Cardiac fibroblast (primary cell): Measurements from ENCODE around the gene ORC2.

Source experiments
- DNase-seq, 2 donors: peaks; one replicate each; pipeline versions ENCODE4 v3.0.0 to v3.0.0-alpha.2; 2010; ENCODE audit warnings: low read depth in 2 of 2
- H3K4me3 ChIP-seq, 2 donors: replicated peaks in 1 of 2; 1 replicate in 1 of 2; 2 replicates in 1 of 2; pipeline ENCODE4 v1.5.1; 2011; ENCODE audit warnings: low read depth in 2 of 2, low read length in 2 of 2, mild to moderate bottlenecking in 2 of 2, moderate library complexity in 1 of 2
- TF ChIP-seq, protein P1 (sequence below): IDR thresholded peaks from one replicate; pipeline ENCODE4 v1.5.1; 2011; ENCODE audit warnings: low read depth, mild to moderate bottlenecking, low read length, inconsistent platforms

The ORC2 gene

DNA sequence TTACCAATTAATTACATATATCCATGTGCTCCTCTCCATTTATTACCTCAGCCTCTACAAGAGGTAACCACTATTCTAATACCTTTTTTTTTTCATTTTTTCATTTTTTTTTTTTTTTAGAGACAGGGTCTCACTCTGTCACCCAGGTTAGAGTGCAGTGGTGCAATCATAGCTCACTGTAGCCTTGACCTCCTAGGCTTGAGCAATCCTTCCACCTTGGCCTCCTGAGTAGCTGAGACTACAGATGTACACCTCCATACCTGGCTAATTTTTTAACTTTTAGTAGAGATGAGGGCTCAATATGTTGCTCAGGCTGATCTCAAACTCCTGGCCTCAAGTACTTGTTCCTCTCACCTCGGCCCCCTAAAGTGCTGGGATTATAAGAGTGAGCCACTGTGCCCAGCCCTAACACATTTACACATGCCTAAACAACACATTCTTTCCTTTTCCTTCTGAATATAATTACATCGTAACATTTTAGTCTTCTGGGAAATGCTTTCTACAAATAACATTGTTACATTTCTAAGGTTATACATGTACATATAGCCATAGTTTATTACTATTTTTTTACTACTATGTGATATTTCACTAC, 85.1 kb downstream of the ORC2 start:
- DNase-seq = no peak
- no peak overlapping the region for H3K4me3 ChIP-seq
- TF ChIP-seq, protein P1, sequence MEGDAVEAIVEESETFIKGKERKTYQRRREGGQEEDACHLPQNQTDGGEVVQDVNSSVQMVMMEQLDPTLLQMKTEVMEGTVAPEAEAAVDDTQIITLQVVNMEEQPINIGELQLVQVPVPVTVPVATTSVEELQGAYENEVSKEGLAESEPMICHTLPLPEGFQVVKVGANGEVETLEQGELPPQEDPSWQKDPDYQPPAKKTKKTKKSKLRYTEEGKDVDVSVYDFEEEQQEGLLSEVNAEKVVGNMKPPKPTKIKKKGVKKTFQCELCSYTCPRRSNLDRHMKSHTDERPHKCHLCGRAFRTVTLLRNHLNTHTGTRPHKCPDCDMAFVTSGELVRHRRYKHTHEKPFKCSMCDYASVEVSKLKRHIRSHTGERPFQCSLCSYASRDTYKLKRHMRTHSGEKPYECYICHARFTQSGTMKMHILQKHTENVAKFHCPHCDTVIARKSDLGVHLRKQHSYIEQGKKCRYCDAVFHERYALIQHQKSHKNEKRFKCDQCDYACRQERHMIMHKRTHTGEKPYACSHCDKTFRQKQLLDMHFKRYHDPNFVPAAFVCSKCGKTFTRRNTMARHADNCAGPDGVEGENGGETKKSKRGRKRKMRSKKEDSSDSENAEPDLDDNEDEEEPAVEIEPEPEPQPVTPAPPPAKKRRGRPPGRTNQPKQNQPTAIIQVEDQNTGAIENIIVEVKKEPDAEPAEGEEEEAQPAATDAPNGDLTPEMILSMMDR = no peak

- TF ChIP-seq, protein P1 = no peak
- DNase-seq = no peak
- H3K4me3 ChIP-seq = no peak overlapping the region
Observed at GRCh38 chr2:200877443-200877842, 86.0 kb downstream of the ORC2 start.

DNA sequence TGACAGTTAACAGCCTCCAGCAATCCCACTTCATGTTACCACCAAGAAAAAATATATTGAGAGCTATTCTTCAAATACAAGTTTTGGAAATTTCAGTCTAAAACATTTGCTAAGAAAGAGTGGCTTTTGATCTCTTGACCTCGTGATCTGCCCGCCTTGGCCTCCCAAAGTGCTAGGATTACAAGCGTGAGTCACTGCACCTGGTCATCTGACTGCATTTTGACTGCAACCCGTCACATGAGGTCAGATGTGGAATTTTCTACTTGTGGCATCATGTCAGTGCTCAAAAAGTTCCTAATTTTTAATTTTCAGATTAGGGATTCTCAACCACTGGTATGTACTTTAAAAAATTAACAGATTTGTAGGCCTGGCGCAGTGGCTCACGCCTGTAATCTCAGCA, 89.9 kb downstream of the ORC2 start:
- TF ChIP-seq, protein P1 = no peak
- H3K4me3 ChIP-seq = no peak overlapping the region
- DNase-seq = no peak

DNA sequence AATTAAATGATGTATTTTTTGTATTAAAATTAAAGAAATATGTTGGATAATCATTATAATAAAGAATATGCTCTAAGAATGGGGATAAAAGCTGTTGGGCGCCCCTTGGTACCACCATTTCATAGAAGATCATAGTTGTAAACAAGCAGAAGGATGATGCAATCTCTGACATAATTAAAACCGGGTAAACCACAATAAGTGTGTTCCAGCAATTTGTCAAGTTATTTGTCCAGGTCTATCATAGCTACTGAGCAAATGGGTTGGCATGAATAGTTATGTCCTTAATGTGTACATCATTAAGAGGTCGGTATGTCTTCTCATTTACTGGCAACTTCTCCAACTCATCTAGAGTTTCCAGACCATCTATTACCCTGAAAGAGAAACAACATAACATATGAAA, 92.3 kb downstream of the ORC2 start:
- no peak overlapping the region for H3K4me3 ChIP-seq
- TF ChIP-seq, protein P1 = no peak
- DNase-seq = no peak

DNA sequence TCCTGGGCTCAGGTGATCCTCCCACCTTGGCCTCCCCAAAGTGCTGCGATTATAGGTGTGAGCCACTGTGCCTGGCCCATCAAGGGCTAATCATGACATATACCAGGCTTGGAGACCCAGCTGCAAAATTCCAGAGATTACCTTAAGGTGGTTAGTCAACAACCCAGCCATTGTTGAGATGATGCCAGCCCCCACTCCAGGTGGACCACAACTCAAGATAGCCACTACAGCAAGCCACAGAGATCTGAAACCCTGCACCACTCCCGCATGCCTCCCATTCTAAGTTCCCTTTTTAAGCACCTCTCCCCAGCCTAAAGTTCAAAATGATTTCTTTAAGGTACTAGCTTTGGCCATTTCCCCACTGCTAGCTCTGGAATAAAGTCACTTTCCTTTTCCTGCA, 94.4 kb downstream of the ORC2 start:
- DNase-seq = no peak
- H3K4me3 ChIP-seq = no peak overlapping the region
- TF ChIP-seq, protein P1 = no peak

DNA sequence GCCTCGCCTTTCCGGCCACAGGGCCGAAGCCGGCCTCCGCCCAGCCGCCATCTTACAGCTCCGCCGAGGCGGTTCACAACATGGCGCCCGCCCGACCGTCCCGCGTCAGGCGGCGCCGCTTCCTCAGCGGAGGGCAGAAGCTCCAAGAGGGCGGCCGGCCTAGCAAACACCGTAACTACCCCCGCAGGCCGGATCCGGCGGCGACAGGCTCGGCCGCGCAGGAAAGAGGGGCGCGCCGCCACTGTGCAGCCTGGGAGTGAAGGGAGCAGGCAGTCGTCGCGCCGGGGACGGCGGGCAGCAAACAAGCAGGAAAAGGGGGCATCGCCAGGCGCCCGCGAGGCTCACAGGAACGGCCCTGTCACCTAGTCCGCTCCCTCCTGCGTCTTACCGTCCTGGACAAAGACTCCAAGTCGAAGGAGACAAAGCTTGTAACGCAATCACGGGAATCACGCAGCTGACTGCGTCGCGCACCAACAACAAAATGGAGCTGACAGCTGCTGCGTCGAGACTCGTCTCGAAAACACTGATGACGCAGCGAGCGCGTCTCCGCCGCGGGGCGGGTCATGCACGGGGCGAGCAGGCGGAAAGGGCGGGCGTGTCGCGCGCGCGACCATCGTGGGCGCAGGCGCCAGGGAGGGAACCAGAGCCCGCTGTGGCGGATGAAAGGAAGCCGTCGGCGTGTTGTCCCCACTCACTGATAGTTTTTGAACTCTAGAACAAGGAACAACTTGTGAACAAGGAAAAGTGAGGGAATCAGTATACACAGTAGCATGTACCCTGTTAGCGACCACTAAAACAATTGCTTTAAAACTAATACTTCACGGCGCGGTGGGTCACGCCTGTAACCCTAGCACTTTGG, 99.1 kb downstream of the ORC2 start, which contains the start of gene CLK1:
Gene CLK1 (minus strand): TSS at position 483 of the 859 bp plus-strand sequence. CDS start 2,796 bp downstream, outside the sequence.
- DNase-seq = peak; percentile 92 to 95
- TF ChIP-seq, protein P1 = no peak
- H3K4me3 ChIP-seq = peak within 1 kb of the TSS; percentile 93 to 99
